HTR-8/SVneo (cell line): Measurements from ENCODE around the gene PLD6.
"Not testable (repeated sequence)": the region's sequence is repeated elsewhere in the genome, so short reads cannot be mapped to it uniquely, and the experiment has no call there.

Experiments
- DNase-seq: peaks from one replicate; pipeline ENCODE4 v3.0.0; 2011; ENCODE audit warnings: low spot score, mixed read lengths; ENCODE audit not compliant: insufficient read length
- FAIRE-seq: peaks from 2 replicates; lab custom pipeline; 2011; peaks lifted over from hg19 to GRCh38; lab: Jason Lieb, UNC

PLD6 gene

DNA sequence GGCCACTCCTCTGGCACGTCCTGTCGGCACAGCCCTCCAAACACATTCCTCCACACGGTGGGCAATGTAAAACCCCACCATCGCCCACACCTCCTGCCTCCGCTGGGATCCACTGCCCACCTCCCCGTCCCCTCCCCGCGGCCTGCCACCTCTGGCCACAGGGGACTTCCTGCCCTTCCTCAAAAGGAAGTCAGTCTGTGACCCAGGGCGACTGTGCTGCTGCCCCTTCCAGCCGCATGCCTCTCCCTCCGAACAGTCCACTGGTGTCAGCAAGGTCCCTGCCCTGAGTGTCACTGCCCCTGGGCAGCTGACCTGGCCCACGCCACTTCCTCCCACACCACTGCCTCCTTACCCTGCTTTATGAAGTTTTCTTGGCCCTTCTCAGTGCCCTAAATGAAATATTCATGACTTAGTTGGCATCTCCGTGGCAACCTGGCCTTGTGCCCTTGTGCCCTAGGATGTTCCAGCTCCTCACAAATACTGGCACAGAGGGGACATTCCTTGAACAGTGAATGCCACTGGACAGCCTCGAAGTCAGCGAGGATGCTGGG lies 2.0 kb downstream of the PLD6 start:
- FAIRE-seq = peak; percentile 52
- DNase-seq = no peak

DNA sequence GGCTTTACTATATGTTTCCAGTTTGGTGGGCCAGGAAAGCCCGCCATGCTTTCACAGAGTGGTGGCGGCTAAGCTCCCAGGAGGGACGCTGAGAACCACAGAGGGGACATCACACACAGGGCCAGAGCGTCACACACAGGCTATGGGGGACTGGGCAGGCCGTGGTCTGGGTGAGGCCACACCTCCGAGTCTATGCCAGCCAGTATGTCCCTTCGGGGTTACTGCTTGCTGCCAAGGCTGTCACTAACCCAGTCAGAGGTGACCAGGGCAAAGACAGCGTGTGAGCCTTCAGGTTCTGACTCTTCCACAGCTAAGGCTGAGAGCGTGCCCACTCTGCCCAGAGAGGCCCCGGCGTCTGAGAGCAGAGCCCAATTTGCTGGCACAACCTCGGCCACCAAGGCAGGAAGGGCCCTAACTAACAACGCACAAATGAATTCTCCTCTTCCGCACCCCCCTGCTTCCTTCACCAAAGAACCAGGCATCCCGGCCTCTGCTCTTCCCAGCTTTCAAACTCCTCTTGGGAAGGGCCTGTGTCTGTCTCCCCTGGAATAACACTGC lies 2.9 kb downstream of the PLD6 start:
- DNase-seq = no peak
- FAIRE-seq = no peak

GRCh38 chr17:17201907-17202306 lies 4.2 kb downstream of the PLD6 start:
- DNase-seq = no peak
- FAIRE-seq = no peak

- DNase-seq (no peak), FAIRE-seq (no peak)
Measured at GRCh38 chr17:17201271-17201670, 4.9 kb downstream of the PLD6 start.

GRCh38 chr17:17200831-17201230 lies 5.3 kb downstream of the PLD6 start:
- FAIRE-seq = no peak
- DNase-seq = no peak

GRCh38 chr17:17200311-17200710 lies 5.8 kb downstream of the PLD6 start:
- DNase-seq (no peak), FAIRE-seq (no peak)

GRCh38 chr17:17198281-17198680 lies 7.9 kb downstream of the PLD6 start:
- FAIRE-seq = peak; percentile 33
- no peak for DNase-seq

- DNase-seq (no peak), FAIRE-seq (no peak)
Measured at GRCh38 chr17:17196776-17197175, 9.4 kb downstream of the PLD6 start.

- not testable (repeated sequence) for DNase-seq, FAIRE-seq
Measured at GRCh38 chr17:17195466-17195865, 10.7 kb downstream of the PLD6 start.

GRCh38 chr17:17191961-17192381 lies 14.2 kb downstream of the PLD6 start:
- DNase-seq (no peak), FAIRE-seq (no peak)

- peak; percentile 80 for FAIRE-seq
Measured at GRCh38 chr17:17191346-17191792, 14.8 kb downstream of the PLD6 start.

GRCh38 chr17:17190188-17190587 lies 15.9 kb downstream of the PLD6 start:
- FAIRE-seq (no peak), DNase-seq (no peak)

More at GRCh38 chr17:17191346-17191792, 14.8 kb downstream of the PLD6 start:
- DNase-seq = peak; percentile 74

DNA sequence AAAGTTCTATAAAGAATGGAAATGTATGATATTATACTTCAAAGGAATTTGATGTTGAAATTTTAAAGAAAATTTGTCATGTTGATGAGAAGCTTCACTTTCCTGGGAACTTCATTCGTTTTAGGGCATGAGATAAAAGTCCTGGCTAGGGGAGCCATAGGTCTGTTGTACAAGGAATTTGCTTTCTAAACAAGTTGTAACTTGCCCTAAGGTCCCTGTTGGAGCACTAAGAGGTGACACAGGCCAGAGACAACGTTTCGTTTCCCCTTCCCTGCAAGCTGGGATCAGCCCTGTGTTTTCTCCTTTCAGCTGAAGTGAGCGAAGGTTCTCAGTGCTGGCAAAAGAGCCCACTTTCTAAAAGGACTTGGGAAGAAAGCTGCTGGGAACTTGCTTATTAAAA lies 16.6 kb downstream of the PLD6 start:
- no peak for FAIRE-seq
- DNase-seq = no peak

DNA sequence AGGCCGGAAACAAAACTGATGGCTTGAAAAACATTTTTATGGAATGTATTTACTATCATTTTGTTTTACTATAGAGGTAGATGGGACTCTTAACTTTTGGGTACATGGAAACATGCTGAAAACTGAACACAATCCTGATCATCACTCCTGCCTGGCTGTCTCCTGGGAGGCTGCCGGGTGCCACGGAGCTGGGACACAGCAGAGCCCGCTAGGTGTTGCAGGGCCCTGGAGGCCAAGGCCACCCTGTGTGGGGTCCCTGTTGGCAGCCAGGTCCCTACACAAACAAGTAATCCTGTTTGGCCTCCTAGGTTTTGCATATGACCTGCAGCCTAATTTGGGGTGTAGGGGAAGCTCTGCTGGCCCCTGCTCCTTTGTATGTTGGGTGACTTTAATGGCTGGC lies 17.5 kb downstream of the PLD6 start:
- no peak for DNase-seq
- FAIRE-seq = no peak

GRCh38 chr17:17186551-17187505 lies 19.3 kb downstream of the PLD6 start:
- FAIRE-seq (peak; percentile 9), DNase-seq (no peak)

GRCh38 chr17:17186051-17186450 lies 20.1 kb downstream of the PLD6 start:
- FAIRE-seq = no peak

GRCh38 chr17:17184985-17185757 lies 21.0 kb downstream of the PLD6 start:
- FAIRE-seq = not testable (repeated sequence)

More at GRCh38 chr17:17186051-17186450, 20.1 kb downstream of the PLD6 start:
- DNase-seq = no peak

DNA sequence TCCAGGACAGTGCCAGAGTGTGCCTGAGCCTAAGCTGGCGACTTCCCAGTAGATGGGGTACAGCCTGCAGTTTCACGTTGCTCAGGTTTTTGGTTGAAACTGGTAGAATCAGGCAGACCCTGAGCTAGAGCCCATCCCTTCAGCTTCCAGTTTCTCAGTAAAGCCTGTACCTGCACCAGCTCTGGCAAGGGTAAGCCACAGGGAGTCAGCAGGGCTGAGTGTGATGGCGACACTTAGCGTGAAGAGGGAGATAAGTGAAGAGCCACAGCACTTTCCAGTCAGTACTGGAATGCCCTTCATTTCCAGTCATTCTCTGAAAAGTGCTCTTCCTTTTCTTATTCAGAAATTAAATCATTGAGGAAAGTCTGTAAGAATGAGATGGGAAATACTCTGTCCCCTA lies 22.4 kb downstream of the PLD6 start:
- FAIRE-seq (no peak), DNase-seq (no peak)

More at GRCh38 chr17:17184985-17185757, 21.0 kb downstream of the PLD6 start:
- DNase-seq = not testable (repeated sequence)

DNA sequence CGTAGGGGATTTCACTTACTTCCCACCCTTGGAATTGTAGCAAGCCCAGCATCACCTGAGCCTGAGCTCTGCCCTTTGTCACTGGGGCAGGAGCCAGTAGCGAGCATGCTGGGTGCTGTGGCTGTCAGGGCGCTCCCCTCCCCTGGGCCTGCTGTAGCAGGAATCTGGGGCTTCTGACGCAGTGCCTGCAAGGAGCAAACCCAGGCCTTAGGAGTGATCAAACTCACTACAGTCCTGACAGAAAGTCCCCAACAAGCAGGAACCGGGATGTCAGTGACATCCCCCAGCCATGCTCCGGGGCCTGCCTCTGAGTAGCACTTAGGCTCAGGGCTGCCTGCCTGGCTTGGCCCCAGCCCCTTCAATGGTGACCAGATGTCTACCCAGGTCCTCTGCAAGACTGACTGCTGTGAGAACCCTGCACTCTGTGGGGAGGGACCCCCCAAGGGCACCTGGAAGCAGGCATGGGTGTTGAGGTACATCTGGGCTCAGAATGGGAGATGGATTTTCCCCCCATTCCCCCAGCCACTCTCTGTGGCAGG lies 23.5 kb downstream of the PLD6 start:
- no peak for FAIRE-seq
- no peak for DNase-seq
